Suprapubic skin (tissue), 4 donors: ENCODE data around the gene COL19A1. TPM values are rescaled to one million over a fixed set of nuclear protein-coding genes. Genes with fewer than 3 reads are reported as not detected.

Experiments used
- DNase-seq, 2 donors: peaks; one replicate each; pipeline ENCODE4 v3.0.0-alpha.2; 2019; ENCODE audit warnings: low spot score in 2 of 2
- H3K27ac ChIP-seq: fragments of 200-600 bp; sonication (generic); one replicate; pipeline ENCODE4 v1.5.1; 2019
- H3K27me3 ChIP-seq: fragments of 200-600 bp; sonication (generic); one replicate; pipeline ENCODE4 v1.5.1; 2019
- H3K36me3 ChIP-seq: fragments of 200-600 bp; sonication (generic); one replicate; pipeline ENCODE4 v1.5.1; 2019
- H3K4me1 ChIP-seq: fragments of 200-600 bp; sonication (generic); one replicate; pipeline ENCODE4 v1.5.1; 2019
- H3K4me3 ChIP-seq: fragments of 200-600 bp; sonication (generic); one replicate; pipeline ENCODE4 v1.5.1; 2019; ENCODE audit warnings: mild to moderate bottlenecking
- H3K9me3 ChIP-seq: fragments of 200-600 bp; sonication (generic); one replicate; pipeline ENCODE4 v1.5.1; 2019
- EP300 ChIP-seq: sonication (generic); formaldehyde crosslinking; IDR thresholded peaks from one replicate; pipeline ENCODE4 v1.6.1; 2017; ENCODE audit warnings: antibody characterized with exemption
- POLR2A ChIP-seq, 2 donors: fragments of 450-650 bp; IDR thresholded peaks; one replicate each; pipeline ENCODE4 v1.6.1; 2017; ENCODE audit warnings: antibody characterized with exemption in 2 of 2, mild to moderate bottlenecking in 2 of 2, moderate library complexity in 2 of 2
- POLR2AphosphoS5 ChIP-seq, 3 donors: sonication (generic); formaldehyde crosslinking; IDR thresholded peaks; one replicate each; pipeline ENCODE4 v1.6.1; 2017; ENCODE audit warnings: antibody characterized with exemption in 3 of 3
- WGBS: methylation state at CpG from one replicate; pipeline ENCODE4 v1.1.5; 2018; 5-methylcytosine and 5-hydroxymethylcytosine counted together
- total RNA-seq, 4 donors: library from RNA; depleted of rRNA; stranded (reverse); fragments of >200 nt; gene quantifications; one replicate each; pipeline ENCODE4 v1.1.0, GENCODE V29; 2016
- TF ChIP-seq, protein P1 (sequence below), 2 donors: fragments of 200-600 bp in 1 of 2; fragments of 450-650 bp in 1 of 2; sonication (generic) in 1 of 2; IDR thresholded peaks; one replicate each; pipeline ENCODE4 v1.5.1; 2016 to 2019; ENCODE audit warnings: antibody characterized with exemption in 2 of 2, mild to moderate bottlenecking in 1 of 2, moderate library complexity in 1 of 2

The COL19A1 gene
- total RNA-seq, 4 donors from 2014 or later, result 0.10 TPM; not detected in 3

DNA sequence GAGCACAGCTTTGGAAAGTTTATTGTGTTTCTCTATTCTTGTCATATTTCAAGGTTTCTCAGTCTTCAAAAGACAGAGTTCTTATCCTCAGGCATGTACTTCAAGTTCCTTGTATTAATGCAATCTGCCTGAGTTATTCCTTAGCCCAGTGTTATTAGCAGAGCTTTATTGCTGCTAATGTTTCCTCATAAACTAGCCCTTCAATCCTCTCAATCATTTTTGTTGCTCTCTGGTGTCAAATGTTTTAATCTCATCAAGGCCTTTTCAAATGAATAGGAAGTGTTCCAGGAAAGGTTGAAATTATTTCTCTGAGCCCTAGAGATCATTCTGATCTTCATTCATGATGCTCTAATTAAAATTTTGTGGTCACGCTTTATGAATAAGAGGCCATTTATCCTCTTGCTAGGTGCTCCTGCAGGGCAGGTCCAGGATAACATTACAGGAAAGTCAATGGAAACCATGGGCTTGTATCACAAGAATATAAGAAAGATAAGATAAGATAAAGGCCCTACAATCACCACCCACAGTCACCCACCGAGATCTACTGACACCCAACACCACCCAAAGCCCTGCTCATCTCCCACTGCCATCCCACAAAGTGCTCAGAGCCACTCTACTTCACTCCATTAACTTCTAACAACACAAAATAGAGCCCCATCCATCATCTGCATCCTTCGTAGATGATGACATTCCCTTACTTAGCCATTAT, 310.6 kb downstream of the COL19A1 start:
- no peaks in the 10 kb centered on the region for H3K36me3 ChIP-seq
- no peak overlapping the region for H3K27ac ChIP-seq
- no peaks in the 10 kb centered on the region for H3K9me3 ChIP-seq
- no peak for DNase-seq
- no peaks in the 10 kb centered on the region for H3K27me3 ChIP-seq
- H3K4me1 ChIP-seq, result no peaks in the 10 kb centered on the region
- H3K4me3 ChIP-seq, result no peak overlapping the region
- TF ChIP-seq POLR2AphosphoS5 (IDR thresholded peaks at IDR 0.05) (no peak), POLR2A (IDR thresholded peaks at IDR 0.05) (no peak), EP300 (no peak)
- TF ChIP-seq, protein P1, sequence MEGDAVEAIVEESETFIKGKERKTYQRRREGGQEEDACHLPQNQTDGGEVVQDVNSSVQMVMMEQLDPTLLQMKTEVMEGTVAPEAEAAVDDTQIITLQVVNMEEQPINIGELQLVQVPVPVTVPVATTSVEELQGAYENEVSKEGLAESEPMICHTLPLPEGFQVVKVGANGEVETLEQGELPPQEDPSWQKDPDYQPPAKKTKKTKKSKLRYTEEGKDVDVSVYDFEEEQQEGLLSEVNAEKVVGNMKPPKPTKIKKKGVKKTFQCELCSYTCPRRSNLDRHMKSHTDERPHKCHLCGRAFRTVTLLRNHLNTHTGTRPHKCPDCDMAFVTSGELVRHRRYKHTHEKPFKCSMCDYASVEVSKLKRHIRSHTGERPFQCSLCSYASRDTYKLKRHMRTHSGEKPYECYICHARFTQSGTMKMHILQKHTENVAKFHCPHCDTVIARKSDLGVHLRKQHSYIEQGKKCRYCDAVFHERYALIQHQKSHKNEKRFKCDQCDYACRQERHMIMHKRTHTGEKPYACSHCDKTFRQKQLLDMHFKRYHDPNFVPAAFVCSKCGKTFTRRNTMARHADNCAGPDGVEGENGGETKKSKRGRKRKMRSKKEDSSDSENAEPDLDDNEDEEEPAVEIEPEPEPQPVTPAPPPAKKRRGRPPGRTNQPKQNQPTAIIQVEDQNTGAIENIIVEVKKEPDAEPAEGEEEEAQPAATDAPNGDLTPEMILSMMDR (IDR thresholded peaks at IDR 0.05), result no peak
- 78% methylated on average over 3 of the region's 3 CpGs for WGBS

DNA sequence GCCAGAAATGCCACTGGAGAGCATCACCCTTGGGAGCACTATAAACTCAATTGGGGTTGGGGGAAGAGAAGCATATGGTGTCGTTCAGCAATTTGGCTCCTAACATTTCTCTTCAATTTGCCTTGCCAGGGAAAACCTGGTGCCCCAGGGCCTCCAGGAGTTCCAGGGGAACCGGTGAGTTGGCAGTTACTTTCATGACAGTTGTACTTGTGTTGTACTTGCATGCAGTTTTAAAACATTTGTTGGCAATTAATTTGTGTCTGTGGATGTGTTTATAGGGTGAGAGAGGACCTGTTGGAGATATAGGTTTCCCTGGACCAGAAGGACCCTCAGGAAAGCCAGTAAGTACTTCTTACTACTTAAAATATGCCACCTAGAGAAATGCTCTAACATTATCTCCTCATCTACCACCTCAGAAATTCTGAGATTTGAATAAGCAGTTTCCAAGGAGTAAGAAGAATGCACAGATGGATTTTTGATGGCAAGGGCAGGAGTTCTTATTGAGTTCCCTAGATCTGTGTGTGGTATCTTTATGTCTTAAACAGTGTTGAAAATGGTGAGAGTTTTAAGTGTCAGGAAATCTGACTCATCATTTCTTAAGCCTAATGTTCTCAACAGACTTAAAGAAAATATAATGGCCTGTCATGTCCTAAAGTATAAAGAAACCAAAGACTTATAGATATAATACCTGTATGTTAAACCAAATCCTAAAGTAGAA, 314.0 kb downstream of the COL19A1 start:
- Histone ChIP-seq H3K9me3 (no peaks in the 10 kb centered on the region), H3K27ac (no peak overlapping the region), H3K4me1 (no peaks in the 10 kb centered on the region), H3K36me3 (no peaks in the 10 kb centered on the region), H3K4me3 (no peak overlapping the region), H3K27me3 (no peaks in the 10 kb centered on the region)
- no peak for TF ChIP-seq EP300
- no peak for TF ChIP-seq POLR2A (IDR thresholded peaks at IDR 0.05)
- TF ChIP-seq, protein P1 (IDR thresholded peaks at IDR 0.05), result no peak
- TF ChIP-seq POLR2AphosphoS5 (IDR thresholded peaks at IDR 0.05), result no peak
- 78% methylated on average over 2 of the region's 2 CpGs for WGBS
- DNase-seq, result no peak

DNA sequence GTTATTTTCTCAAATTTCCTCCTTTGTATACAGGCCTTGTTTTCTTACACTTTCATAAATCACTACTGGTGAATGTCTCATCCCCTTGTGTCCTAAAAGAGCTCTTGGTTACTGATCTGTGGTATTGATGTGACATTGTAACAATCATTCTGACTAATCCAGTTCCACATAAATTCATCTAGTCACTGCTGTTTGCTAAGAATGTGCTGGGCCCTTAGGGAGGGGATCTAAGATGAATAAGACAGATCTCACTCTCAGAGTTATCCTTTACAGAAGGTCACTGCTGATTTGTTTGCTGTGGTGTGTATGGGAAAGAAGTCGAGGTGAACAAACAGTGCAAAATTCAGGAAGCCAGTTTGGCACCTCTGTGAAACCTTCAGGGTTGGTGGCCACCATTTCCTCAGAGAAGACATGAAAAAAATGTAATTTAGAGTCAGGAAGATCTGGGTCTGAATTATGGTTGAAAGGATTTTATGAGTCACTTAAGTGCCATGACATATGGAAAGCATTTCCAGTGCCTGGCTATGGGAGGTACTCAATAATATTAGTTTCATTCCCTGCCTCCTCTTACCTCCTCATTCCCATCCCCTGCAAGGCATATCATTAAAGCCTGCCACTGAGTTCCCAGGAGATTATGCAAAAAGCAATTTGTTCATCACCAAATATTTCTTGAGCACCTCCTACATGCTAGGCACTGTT, 314.7 kb downstream of the COL19A1 start:
- H3K4me1 ChIP-seq, result no peaks in the 10 kb centered on the region
- no peaks in the 10 kb centered on the region for H3K36me3 ChIP-seq
- no peaks in the 10 kb centered on the region for H3K9me3 ChIP-seq
- TF ChIP-seq, protein P1 (IDR thresholded peaks at IDR 0.05), result no peak
- no peak for TF ChIP-seq POLR2AphosphoS5 (IDR thresholded peaks at IDR 0.05)
- TF ChIP-seq POLR2A (IDR thresholded peaks at IDR 0.05), result no peak
- TF ChIP-seq EP300, result no peak
- H3K27me3 ChIP-seq, result no peaks in the 10 kb centered on the region
- no peak overlapping the region for H3K27ac ChIP-seq
- WGBS, result 33% methylated on average over 1 of the region's 1 CpG
- no peak overlapping the region for H3K4me3 ChIP-seq
- no peak for DNase-seq

DNA sequence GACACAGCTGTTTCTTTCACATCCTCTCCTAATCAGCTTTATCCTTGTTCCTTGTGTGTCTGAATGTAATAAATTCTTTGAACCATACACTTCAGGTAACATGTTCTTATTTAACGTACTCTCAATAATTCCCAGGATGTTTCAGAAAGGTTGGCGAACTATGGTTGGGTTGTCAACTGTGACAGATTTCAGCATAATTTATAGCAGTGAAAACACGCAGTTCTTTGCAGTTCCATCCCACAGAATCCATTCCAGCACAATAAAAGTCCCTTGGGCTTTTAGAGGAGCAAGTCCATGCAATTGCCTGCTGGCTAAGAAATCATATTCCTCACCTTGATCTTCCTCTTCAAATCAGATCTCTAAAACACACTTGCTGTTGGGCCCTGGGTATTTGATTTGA, 317.2 kb downstream of the COL19A1 start:
- no peak for TF ChIP-seq POLR2A (IDR thresholded peaks at IDR 0.05)
- no peak for TF ChIP-seq POLR2AphosphoS5 (IDR thresholded peaks at IDR 0.05)
- TF ChIP-seq, protein P1 (IDR thresholded peaks at IDR 0.05), result no peak
- no peak for TF ChIP-seq EP300
- Histone ChIP-seq H3K36me3 (no peaks in the 10 kb centered on the region), H3K4me3 (no peak overlapping the region), H3K27me3 (no peaks in the 10 kb centered on the region), H3K27ac (no peak overlapping the region), H3K9me3 (no peaks in the 10 kb centered on the region), H3K4me1 (no peaks in the 10 kb centered on the region)
- WGBS, result 23% methylated on average over 3 of the region's 3 CpGs
- no peak for DNase-seq

DNA sequence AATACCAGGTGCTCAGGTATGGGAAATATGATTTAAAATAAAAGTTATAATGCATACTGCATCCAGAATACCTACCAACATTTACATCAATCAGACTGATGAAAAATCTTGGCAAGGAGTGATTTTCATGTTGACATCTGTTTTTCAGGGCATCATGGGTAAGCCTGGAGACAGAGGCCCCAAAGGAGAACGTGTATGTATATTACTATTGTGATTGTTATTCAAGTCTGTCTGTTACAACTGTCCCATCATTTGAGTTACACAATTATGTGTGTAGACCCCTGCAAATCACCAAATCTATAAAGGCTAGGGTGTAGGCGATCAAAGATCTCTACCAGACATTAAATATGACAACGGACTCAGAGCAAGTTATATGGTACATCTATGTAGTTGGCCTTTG, 318.4 kb downstream of the COL19A1 start:
- Histone ChIP-seq H3K4me1 (no peaks in the 10 kb centered on the region), H3K4me3 (no peak overlapping the region), H3K27ac (no peak overlapping the region), H3K36me3 (no peaks in the 10 kb centered on the region), H3K9me3 (no peaks in the 10 kb centered on the region), H3K27me3 (no peaks in the 10 kb centered on the region)
- TF ChIP-seq POLR2AphosphoS5 (IDR thresholded peaks at IDR 0.05) (no peak), POLR2A (IDR thresholded peaks at IDR 0.05) (no peak), EP300 (no peak)
- TF ChIP-seq, protein P1 (IDR thresholded peaks at IDR 0.05), result no peak
- WGBS, result 72% methylated on average over 3 of the region's 3 CpGs
- no peak for DNase-seq
